K562 (cell line): ENCODE data around the gene CACNA2D2. TPM values are rescaled to one million over a fixed set of nuclear protein-coding genes. Genes with fewer than 3 reads are reported as not detected.

Experiments
- JUND ChIP-seq, 2 experiments: IDR thresholded peaks; 2 replicates in 1 of 2; 3 replicates in 1 of 2; pipeline ENCODE4 v1.6.1; 2011; ENCODE audit warnings: borderline replicate concordance in 2 of 2, low read depth in 2 of 2, low read length in 2 of 2, improper control_type of control experiment in 1 of 2, missing biosample characterization in 1 of 2, missing genetic modification characterization in 1 of 2, missing genetic modification reagents in 1 of 2
- LARP7 ChIP-seq: fragments of 450-650 bp; IDR thresholded peaks from 2 replicates; pipeline ENCODE4 v1.6.1; 2016
- NR2C1 ChIP-seq, 2 experiments: fragments of 450-650 bp; IDR thresholded peaks; 2 replicates each; pipeline ENCODE4 v1.6.1; 2017; ENCODE audit warnings: mild to moderate bottlenecking in 2 of 2, antibody characterized with exemption in 1 of 2, inconsistent platforms in 1 of 2, missing compliant biosample characterization in 1 of 2, missing genetic modification characterization in 1 of 2
- PHTF2 ChIP-seq: fragments of 250-450 bp; sonication (Bioruptor Pico); IDR thresholded peaks from 2 replicates; pipeline ENCODE4 v1.5.0; 2021; ENCODE audit warnings: mild to moderate bottlenecking
- PYGO2 ChIP-seq: fragments of 450-650 bp; IDR thresholded peaks from 2 replicates; pipeline ENCODE4 v1.6.1; 2016; ENCODE audit warnings: mild to moderate bottlenecking, missing genetic modification characterization, moderate library complexity, missing compliant biosample characterization
- RERE ChIP-seq: sonication (generic); formaldehyde crosslinking; IDR thresholded peaks from 2 replicates; pipeline ENCODE4 v1.8.0; 2023; ENCODE audit warnings: missing genetic modification reagents, mild to moderate bottlenecking, borderline replicate concordance
- ZFX ChIP-seq: sonication (generic); formaldehyde crosslinking; IDR thresholded peaks from 2 replicates; pipeline ENCODE4 v1.8.0; 2022; ENCODE audit warnings: mild to moderate bottlenecking, missing genetic modification reagents, moderate library complexity
- polyA plus RNA-seq, 8 experiments: library from polyadenylated mRNA; depleted of rRNA in 4 of 8; stranded (reverse) in 5 of 8; unstranded in 3 of 8; fragments of >200 nt; fragmentation: Nextera tagmentation in 2 of 8; fragmentation: Illumina TruSeq in 1 of 8; extraction: Ambion mirVana in 2 of 8; extraction: Trizol in 1 of 8; gene quantifications; 2 replicates each; pipeline versions ENCODE4 v1.2.1 to v1.2.3, GENCODE V29; 2011 to 2014; ENCODE audit warnings: inconsistent platforms in 1 of 8, missing spikeins in 1 of 8
- total RNA-seq, 7 experiments: library from RNA; depleted of rRNA in 6 of 7; stranded (reverse); fragments of >200 nt in 6 of 7; fragmentation: Illumina TruSeq in 2 of 7; extraction: Trizol in 2 of 7; gene quantifications; 2 replicates each; pipeline versions ENCODE4 v1.2.1 to v1.2.3, GENCODE V29; 2011 to 2021; ENCODE audit warnings: low replicate concordance in 1 of 7
- TF ChIP-seq, protein P1 (sequence below), 2 experiments: fragments of 450-650 bp; IDR thresholded peaks; 2 replicates each; pipeline ENCODE4 v1.6.1; 2016; ENCODE audit warnings: mild to moderate bottlenecking in 2 of 2, borderline replicate concordance in 1 of 2, low read depth in 1 of 2, moderate library complexity in 1 of 2
- TF ChIP-seq, protein P2 (sequence below): IDR thresholded peaks from 2 replicates; pipeline ENCODE4 v1.6.1; 2012; ENCODE audit warnings: low read depth, low read length, improper control_type of control experiment, borderline replicate concordance

CACNA2D2 gene
- total and polyA plus RNA-seq, 9 of the 15 experiments (the other 6 are each of a cell fraction or from before 2014, with no cell fraction given), result 0.11 to 0.58 (median 0.36) TPM; not detected in 2

GRCh38 chr3:50340448-50341329, 162.7 kb downstream of the CACNA2D2 start, which contains the start of gene RASSF1 (continued):
- TF ChIP-seq, protein P1, sequence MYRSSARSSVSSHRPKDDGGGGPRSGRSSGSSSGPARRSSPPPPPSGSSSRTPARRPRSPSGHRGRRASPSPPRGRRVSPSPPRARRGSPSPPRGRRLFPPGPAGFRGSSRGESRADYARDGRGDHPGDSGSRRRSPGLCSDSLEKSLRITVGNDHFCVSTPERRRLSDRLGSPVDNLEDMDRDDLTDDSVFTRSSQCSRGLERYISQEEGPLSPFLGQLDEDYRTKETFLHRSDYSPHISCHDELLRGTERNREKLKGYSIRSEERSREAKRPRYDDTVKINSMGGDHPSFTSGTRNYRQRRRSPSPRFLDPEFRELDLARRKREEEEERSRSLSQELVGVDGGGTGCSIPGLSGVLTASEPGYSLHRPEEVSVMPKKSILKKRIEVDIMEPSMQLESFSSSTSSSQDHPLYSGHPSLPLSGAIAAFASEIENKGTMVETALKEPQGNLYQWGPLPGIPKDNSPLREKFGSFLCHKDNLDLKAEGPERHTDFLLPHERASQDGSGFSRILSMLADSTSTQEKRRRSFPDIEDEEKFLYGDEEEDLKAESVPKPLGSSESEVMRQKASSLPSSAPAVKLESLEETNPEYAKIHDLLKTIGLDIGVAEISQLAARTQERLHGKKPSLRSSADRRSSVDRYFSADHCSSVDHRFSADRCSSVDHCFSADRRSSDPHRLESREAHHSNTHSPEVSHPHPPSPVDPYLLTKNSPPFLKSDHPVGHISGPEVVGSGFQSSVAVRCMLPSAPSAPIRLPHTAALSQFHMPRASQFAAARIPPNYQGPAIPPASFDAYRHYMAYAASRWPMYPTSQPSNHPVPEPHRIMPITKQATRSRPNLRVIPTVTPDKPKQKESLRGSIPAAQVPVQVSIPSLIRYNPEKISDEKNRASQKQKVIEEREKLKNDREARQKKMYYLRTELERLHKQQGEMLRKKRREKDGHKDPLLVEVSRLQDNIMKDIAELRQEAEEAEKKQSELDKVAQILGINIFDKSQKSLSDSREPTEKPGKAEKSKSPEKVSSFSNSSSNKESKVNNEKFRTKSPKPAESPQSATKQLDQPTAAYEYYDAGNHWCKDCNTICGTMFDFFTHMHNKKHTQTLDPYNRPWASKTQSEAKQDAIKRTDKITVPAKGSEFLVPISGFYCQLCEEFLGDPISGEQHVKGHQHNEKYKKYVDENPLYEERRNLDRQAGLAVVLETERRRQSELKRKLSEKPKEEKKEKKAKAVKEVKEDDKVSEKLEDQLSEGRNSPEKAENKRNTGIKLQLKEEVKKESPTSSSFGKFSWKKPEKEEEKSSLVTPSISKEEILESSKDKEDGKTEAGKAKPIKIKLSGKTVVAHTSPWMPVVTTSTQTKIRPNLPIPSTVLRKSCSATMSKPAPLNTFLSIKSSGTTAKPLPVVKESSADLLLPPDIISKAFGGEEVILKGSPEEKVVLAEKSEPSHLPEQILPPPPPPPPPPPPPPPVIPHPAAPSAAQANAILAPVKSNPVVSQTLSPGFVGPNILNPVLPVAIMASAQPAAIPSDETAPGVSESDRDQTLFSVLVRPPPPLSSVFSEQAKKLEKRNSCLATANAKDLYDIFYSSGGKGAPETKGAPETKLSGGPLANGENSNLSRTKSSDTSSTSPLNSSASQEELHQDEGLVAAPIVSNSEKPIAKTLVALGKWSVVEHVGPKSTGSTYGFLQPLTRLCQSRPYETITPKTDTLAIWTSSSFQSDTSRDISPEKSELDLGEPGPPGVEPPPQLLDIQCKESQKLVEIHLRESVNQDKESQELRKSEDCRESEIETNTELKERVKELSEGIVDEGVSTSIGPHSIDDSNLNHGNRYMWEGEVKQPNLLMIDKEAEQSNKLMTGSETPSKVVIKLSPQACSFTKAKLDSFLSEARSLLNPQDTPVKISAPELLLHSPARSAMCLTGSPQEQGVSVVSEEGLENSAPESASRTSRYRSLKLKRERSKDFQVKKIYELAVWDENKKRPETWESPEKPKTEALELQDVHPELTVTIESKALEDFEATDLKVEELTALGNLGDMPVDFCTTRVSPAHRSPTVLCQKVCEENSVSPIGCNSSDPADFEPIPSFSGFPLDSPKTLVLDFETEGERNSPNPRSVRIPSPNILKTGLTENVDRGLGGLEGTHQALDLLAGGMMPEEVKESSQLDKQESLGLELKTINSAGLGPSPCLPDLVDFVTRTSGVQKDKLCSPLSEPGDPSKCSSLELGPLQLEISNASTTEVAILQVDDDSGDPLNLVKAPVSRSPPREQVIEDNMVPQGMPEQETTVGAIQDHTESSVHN (IDR thresholded peaks at IDR 0.05; ENCODE audit: borderline replicate concordance in 1 of 2, low read depth in 1 of 2), result no peak
- TF ChIP-seq PYGO2 (tag) (no peak), LARP7 (no peak), NR2C1 (IDR thresholded peaks at IDR 0.05) (no peak), NR2C1 (tag; IDR thresholded peaks at IDR 0.05) (no peak), RERE (CRISPR knock-in tag) (no peak), JUND (IDR thresholded peaks at IDR 0.05; ENCODE audit: borderline replicate concordance, low read depth, low read length) (no peak), JUND (tag; IDR thresholded peaks at IDR 0.05; ENCODE audit: borderline replicate concordance, low read depth, low read length) (no peak), PHTF2 (CRISPR knock-in tag) (no peak), ZFX (CRISPR knock-in tag) (peak; percentile 88)
- TF ChIP-seq, protein P2, sequence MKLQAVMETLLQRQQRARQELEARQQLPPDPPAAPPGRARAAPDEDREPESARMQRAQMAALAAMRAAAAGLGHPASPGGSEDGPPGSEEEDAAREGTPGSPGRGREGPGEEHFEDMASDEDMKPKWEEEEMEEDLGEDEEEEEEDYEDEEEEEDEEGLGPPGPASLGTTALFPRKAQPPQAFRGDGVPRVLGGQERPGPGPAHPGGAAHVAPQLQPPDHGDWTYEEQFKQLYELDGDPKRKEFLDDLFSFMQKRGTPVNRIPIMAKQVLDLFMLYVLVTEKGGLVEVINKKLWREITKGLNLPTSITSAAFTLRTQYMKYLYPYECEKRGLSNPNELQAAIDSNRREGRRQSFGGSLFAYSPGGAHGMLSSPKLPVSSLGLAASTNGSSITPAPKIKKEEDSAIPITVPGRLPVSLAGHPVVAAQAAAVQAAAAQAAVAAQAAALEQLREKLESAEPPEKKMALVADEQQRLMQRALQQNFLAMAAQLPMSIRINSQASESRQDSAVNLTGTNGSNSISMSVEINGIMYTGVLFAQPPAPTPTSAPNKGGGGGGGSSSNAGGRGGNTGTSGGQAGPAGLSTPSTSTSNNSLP, result no peak
